Activated CD4-positive, alpha-beta T cell treated with anti-CD3 and anti-CD28 coated beads, Interleukin-2, Interleukin-4, amounts not matched to agents 100 ng/mL and 50 ng/mL, durations not matched to agents 16 hours and 8 hours (primary cell): ENCODE data around the gene ABCB11.
"Not testable (repeated sequence)": the region's sequence is repeated elsewhere in the genome, so short reads cannot be mapped to it uniquely, and the experiment has no call there.

Source experiments
- DNase-seq: peaks from one replicate; pipeline ENCODE4 v3.0.0-alpha.2; 2020; ENCODE audit warnings: low spot score

Gene ABCB11

DNA sequence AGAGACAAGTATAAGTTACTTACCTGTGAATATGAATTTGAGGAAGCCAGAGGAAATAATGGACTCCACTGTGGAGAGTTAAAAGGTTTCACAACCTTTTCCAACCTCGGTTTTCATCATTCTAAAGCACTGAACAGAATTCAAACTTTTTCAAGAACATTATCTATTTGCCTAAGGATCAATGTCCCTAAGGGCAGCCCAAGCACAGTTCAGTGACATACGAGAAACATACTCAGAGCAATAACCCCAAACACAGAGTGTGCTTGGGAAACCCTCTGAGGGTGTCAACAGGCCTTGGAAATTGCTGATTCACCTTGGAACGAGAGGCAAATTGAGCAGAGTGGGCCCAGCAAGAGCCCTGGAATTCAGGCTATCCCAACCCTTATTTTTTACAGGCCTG is at the start of gene ABCB11:
TSS of gene ABCB11 (minus strand) at position 123 of the 400 bp plus-strand sequence. CDS start 13,199 bp downstream, outside the sequence.
- no peak for DNase-seq

DNA sequence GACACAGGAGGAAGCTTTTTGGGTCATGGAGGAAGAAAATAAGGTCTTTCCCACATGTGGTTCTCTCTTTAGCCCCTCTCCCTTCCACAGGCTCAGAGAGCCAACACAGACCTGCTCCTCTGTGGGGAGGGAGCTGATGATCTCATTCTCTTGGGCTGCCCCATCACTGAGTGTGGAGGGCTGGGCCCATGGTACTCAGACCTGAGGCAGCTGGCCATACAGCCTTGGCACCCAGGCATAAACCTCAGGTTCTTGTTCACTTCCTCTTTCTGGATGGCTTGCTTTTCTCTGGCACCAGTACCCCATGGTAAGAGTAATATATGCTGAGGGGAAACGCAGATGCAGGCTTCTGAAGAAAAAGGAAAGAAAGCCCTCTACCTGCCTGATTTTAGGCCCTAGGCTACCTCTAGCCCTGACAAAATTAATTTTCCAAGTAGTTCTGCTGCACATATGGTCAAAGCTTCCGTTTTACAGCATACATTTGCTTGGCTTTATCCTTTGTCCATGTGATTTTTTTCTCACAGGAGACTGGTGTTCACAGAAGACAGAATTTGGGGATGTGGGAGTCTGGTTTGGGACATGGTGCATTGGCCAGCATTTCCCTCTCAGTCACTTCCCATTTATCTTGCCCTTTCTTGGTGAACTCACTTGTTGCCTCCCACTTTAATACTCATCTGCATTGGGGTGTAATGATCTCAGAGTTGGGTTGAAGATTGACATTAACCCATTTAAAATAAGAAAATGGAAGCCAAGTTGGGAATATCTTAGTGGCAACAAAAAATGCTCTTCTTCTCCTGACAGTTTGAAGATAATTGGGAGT is 49.3 kb upstream of the ABCB11 start:
- no peak for DNase-seq

DNA sequence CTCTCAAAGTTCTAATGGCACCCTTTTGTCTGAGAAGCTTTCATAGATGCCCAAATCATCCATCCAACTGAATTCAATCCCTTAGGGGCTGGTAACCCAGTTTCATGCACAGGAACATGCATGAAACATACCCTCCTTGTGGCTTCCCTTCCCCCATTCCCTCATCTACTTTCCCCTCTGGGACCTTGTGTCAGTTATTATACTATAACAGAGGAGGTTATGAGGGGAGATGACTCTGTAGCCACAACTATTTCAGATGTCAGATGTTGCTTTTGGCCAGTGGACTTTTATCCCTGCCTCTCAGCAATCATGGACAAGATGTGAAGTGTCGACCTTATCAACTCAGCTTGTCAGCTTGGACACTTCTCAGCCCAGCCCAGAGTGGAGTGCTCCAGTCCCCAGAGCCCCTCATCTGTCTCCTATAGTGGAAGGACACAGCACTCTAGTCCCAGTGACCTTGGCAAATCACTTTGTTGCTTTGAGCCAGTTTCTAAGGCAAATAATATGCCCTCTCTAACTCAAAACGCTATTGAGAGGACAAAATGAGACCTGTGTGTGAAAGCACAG is 46.6 kb upstream of the ABCB11 start:
- no peak for DNase-seq

DNA sequence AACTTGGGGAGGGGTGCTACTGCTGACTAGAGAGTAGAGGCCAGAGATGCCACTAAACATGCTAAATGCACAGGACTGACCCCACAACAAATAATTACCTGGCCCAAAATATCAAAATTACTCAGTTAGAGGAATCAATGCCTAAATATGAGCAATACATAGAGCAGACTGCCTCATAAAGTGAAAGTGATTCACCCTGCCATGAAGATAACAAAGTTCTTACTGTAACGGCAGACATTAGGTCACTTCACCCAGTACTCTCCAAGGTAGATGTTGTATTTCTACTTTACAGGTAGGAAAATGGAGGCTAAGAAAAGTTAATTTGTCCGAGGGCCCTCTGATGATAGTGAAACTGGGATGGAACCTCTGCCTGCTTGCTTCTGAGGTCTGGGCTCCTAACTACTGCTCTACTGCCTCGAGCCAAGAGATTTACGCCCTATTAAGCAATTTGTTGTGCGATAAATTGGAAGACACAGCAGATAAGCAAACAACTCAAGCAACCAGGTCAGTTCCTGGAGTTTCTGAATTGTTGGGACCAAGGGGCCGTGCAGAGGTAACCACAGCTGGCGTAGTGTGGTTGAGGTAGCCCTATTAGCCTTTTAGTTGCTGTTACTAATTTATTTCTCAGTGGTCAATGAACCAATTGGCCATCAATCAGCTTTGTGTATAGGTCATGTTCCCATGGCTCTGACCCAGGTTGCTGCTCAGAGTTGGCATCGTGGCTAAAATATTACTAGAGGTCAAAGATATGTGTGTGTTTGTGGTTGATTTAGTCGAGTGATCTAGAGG is 43.0 kb upstream of the ABCB11 start:
- peak; percentile 52 for DNase-seq

DNA sequence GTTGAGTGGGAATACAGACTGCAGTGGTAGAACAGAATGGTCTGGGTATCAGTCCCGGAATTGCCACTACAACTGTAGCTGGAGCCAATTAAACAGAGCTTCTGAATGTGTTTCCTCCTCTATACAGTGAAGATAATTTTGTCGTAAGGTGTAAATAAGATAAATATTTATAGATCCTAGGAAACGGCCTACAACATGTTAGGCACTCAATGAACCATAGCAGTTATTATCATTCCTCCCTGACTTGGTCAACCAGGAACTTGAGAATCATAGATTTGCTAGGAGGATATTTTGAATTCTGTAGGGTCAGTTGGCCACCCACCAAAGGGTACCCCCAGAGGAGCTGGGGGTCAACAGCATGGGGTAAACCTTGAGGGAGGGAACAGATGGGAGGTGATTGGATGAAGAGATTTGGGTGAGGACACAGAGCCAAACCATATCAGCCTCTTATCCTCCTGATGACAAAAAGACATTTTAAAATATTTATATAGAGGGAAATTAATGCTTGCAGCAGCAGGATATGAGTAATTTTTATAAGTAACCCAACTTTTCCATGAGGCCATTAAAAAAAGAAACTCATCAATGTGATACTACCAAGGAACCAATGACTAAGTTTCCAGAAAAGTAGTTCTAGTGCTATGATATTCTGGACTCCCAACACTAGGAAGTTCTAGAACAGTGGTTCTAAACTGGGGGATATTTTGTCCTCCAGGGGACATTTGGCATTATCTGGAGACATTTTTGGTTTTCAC is 42.3 kb upstream of the ABCB11 start:
- no peak for DNase-seq

DNA sequence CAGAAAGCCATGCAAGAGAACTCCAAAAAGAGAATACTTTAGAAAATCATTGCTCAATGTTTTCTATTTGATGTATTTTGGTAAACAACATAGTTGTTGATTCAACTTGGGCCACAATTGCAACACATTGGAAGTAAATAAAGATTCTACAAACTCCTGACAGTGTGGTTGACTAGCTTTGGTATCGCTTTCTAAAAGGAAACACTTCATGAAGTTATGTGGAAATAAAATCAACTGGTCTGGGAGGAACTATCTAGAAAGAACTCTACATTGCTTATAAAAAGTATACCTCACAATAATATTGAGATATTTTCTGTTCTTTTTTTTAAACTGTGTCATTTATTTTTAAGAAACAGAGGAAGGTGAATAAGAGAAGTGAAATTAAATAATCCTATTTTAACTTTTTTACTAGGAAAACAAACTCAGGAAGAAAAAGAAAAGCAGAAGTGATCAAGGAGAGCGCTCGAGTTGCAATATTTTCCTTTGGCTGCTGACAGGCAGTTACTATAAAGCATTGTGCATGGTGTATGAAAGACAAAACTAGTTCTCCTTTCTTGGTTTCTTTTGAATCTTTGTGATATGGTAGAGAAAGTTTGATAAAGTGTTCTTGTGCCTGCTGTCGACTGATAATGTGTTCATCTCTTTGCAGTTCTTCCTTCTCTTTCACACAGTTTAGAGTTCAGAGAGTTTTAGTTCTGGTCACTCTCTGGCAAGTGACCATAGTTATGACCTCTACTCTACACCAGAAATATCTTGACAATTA is 41.2 kb upstream of the ABCB11 start:
- peak; percentile 20 for DNase-seq

DNA sequence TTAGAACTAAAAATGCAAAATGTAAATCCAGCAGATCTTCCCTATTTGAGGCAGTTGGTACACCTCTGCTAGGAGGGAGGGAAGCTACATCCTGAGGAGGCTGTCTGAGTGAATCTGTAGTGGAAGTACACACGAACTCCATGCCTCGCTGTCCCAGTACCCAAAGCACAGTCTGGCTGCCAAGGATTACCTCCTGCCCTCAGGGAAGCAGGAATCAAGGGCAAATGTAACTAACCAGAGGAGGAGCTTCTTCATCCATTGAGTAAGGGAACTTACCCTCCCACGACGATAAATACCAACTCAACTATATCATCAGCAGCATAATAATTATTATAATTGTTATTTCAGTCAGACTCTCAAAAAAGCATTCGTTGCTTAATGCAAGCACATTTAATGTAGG is 40.3 kb upstream of the ABCB11 start:
- DNase-seq: no peak

DNA sequence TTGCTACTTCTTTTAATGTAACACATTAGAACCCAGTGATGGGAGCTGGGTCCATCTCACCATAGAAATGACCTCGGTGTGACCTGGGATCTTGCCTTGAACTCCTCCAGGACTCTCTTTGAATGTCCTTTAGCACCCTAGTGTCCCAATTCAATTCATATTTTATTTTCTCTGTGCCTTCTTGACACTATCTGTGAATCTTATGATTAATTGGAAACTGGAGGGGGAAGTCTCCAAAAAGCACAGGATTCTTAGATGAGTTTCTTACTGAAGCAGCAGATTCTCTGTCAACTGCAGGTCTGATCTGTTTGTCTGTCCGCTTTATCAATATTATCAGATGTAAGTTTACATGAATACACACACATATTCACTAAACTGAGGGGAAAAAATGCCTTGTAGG is 38.7 kb upstream of the ABCB11 start:
- no peak for DNase-seq

DNA sequence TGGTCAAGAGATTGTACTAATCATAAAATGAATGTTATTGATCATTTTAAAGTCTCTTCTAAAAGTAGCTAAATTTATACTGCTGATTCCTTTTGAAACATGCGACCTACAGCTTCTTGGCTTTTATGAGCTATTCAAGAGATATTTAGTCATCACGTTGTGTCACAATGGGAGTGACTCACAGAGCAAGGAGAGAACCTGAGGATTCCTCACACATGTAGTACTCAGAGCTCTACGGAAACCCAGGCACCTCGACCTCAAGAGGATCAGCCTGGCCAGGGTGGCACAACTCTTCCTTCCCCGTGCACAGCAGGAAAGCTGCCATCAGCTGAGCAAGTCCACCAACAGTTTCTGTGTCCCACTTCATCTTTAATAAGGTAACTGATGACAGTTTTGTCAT is 38.2 kb upstream of the ABCB11 start, which contains the start of gene DHRS9:
TSS of gene DHRS9 (plus strand) at position 223 of the 400 bp plus-strand sequence. CDS start 12,019 bp downstream, outside the sequence.
- DNase-seq: peak; percentile 60

DNA sequence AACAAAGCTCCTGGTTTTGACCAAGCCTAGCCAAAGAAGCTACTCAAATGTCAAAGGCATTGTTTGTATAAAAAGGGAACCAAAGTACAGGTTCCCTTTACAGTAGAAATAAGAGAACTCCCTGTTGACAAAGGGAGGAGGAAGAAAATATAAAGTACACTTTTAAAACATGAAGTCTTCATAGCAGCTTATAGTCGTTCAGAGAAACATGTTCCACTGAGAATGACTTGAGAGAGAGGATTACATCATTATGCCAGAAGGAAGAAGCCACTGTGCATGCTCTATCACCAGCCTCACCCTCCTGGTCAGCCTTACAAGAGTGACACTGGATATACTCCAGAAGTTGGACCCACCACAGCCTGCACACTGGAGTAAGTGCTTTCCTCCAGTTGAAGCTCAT is 35.8 kb upstream of the ABCB11 start:
- no peak for DNase-seq

DNA sequence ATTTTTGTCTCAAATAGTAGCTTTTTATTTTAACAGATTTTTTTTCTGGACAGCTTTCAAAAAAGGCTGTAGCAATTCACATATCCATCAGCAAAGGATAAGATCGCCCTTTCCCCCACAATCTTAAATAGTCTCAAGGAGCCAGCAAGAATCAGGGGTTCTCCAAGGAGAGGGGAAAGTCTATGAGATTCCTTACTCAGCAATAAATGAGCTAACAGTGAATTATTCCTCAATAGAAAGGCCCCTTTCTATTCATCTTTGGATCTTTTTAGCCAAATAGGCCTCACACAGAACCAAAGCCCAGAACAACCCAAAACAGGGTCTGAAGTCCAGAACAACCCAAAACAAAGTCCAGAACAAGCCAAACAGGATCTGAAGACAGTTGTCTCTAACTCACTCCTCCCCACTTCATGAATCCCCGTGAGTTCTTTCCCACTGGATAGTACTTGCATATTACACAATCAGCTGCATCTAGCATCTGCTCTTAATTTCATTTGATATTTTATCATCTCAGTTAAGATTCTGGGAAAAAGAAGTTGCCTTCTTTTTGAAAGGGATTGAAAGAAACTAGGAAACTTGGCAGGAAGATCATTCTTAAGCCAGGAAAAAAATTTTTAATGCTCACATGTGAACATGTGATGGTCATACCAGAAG is 34.9 kb upstream of the ABCB11 start:
- no peak for DNase-seq

DNA sequence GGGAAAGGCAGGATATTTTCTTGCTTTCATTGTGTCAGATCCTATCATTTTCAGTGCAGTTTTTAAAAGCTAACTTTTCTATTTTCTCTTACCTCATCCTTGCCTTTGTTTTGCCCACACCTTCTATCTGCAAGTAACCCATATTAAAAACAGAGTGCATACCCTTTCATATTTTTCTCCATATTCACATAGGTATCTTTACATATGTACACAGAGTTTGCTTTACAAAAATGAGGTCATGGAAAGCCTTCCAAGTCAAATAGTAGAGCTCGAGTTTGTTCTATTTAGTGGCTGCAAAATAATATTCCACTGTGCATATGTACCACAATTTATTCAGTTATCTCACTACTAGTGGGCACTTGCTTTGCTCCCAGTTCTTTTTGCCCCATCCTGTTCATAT is 34.3 kb upstream of the ABCB11 start:
- DNase-seq: no peak

DNA sequence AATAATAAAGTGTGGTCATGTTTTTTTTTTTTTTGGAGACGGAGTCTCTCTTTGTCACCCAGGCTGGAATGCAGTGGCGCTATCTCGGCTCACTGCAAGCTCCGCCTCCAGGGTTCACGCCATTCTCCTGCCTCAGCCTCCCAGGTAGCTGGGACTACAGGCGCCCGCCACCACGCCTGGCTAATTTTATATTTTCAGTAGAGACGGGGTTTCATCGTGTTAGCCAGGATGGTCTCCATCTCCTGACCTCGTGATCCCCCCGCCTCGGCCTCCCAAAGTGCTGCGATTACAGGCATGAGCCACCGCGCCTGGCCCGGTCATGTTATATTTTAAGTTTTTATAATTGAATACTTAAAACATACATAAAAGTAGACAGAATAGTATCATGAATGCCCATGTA is 33.1 kb upstream of the ABCB11 start:
- DNase-seq: not testable (repeated sequence)

DNA sequence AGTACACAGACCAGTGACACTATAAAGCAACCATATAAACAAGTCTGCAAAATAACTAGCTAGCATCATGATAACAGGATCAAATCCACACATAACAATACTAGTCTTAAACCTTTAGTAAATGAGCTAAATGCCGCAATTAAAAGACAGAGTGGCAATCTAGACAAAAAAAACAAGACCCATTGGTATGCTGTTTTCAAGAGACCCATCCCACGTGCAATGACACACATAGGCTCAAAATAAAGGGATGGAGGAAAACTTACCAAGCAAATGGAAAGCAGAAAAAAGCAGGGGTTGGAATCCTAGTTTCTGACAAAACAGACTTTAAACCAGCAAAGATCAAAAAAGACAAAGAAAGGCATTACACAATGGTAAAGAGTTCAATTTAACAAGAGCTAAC is 23.5 kb upstream of the ABCB11 start:
- not testable (repeated sequence) for DNase-seq

DNA sequence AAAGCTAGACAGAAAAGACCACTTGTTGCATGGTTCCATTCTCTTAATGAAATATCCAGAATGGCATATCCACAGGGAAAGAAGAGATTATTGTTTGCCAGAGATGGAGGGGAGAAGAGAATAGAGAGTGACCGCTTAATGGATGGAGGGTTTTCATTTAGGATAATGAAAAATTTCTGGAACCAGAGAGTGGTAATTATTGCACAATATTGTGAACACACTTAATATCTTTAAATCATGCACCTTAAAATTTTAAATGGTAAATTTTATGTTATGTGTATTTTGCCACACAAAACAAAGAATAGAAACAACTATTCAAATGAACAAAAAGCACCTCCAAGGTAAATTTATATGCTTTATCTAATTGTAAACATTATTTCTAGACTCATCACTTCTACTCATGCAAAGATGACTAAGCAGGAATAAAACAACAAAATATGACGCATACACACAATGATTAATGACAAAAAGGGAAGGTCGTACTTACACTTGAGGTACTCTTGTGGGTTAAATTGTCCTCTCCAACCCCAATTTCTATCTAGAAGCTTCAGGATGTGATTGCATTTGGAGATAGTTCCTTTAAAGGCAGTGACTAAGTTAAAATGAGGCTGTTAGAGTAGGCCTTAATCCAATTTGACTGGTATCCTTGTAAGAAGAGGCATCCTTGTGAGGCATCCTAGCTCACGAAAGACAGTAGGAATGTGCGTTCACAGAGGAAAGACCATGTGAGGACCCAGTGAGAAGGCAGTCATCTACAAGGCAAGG is 19.5 kb upstream of the ABCB11 start:
- DNase-seq: no peak

DNA sequence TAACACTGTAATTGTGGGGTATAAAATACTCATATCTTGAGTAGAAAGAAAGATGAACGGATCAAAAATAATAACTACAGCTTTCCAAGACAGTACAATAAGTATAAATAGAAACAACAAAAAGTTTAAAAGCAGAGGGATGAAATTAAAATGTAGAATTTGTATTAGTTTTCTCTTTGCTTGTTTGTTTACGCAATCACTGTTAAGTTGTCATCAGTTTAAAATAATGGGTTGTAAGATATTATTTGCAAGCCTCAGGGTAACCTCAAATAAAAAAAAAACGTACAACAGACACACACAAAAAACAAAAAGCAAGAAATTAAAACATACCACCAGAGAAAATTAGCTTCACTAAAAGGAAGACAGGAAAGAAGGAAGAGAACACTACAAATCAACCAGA is 18.0 kb upstream of the ABCB11 start:
- no peak for DNase-seq

DNA sequence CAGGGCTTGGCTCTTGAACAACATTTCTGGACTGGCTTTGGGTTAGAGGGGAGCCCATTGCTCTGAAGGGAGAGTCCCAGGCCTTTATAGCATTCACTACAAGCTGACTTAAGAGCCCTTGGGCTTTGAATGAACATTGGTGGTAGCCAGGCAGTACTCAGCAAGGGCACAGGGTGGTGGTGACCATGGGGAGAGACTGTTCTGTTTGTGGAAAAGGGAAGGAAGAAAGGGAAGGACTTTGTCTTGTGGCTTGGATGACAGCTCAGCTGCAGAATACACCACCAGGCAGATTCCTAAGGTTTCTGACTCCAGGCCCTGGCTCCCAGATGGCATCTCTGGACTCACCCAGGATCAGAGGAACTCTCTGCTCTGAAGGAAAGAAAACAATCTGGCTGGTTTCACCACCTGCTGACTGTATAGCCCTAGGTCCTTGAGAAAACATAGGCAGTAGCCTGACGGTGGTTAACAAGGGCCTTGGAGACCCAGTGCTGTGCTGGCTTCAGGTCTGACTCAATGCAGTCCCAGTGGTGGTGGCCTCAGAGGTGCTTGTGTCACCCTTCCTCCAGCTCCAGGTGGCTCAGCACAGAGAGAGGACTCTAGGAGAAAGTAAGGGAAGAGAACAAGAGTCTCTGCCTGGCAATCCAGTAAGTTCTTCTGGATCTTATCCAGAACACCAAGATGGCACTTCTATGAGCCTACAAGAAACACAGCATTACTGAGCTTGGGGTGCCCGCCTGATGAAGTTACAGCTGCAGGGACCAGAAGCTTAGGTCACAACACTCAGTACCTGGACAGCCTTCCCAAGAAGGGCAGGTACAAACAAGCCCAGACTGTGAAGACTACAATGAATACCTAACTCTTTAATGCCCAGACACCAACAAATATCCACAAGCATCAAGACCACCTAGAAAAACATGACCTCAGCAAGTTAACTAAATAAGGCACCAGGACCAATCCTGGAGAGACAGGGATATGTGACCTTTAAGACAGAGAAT is 16.4 kb upstream of the ABCB11 start:
- no peak for DNase-seq

DNA sequence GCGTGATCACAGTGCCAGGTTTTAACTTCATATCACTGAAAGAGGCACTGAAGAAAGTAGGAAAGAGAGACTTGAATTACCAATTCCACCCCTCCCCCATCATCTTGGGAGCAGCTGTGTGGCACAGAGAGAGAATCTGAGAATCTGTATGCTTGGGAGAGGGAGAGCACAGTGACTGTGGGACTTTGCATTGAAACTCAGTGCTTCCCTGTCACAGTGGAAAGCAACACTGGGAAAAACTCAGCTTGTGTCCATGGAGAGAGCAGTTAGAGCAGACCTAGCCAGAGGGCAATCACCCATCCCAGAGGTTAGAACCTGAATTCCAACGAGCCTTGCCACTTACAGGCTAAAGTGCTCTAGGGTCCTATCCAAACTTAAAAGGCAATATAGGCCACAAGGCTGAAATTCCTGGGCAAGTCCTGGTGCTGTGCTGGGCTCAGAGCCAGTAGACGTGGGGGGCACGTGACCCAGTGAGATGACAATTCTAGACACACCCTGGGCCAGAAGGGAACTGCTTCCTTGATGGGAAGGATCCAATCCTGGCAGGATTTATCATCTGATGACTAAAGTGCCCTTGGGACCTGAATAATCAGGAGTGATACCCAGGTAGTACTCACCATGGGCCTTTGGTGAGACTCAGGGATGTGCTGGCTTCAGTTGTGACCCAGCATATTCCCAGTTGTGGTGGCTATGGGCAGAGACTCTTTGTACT is 15.5 kb upstream of the ABCB11 start:
- DNase-seq: no peak
